K562 (cell line): ENCODE data around the gene ATF5. TPM values are rescaled to one million over a fixed set of nuclear protein-coding genes. Genes with fewer than 3 reads are reported as not detected.

ENCODE experiments used
- ATAC-seq: fragments of 200-7000 bp; cut with Tn5 transposase; 3 replicates; pipeline ENCODE4 v1.9.1; 2020; ENCODE audit warnings: moderate library complexity
- BruUV-seq: library from RNA; stranded (reverse); fragments of 400-500 nt; replicated peaks from 2 replicates; lab custom pipeline; 2021; lab: Mats Ljungman, UMichigan
- CTCF ChIA-PET: fragments of 300-600 bp; formaldehyde crosslinking; extraction: SDS; loops from one replicate; lab custom pipeline; 2021; ENCODE audit warnings: low intra/inter-chr PET ratio; lab: Yijun Ruan, JAX
- POLR2A ChIA-PET: fragments of 300-600, 350-650 bp; sonication (Branson Sonifier 250); formaldehyde crosslinking; extraction: SDS; loops from one replicate; lab custom pipeline; 2021; ENCODE audit warnings: antibody characterized with exemption, inconsistent platforms; lab: Yijun Ruan, JAX
- DNase-seq, 4 experiments: peaks; one replicate each; pipeline versions ENCODE4 v3.0.0 to v3.0.0-alpha.2; 2011 to 2018; ENCODE audit warnings: low spot score in 3 of 4, mixed read lengths in 3 of 4; ENCODE audit errors: extremely low read depth in 1 of 4
- FAIRE-seq: peaks from 2 replicates; lab custom pipeline; 2011; peaks lifted over from hg19 to GRCh38; lab: Jason Lieb, UNC
- H2AFZ ChIP-seq: 2 replicates; pipeline ENCODE4 v1.6.0; 2011; ENCODE audit warnings: low read depth, low read length, control low read depth, inconsistent platforms
- H3K27ac ChIP-seq: fragments of 200-600 bp; 3 replicates; pipeline ENCODE4 v1.8.0; 2011; ENCODE audit warnings: low read depth, mild to moderate bottlenecking, control low read depth, inconsistent platforms, low read length, moderate library complexity, mixed read lengths; ENCODE audit errors: extremely low read depth
- H3K27me3 ChIP-seq, 2 experiments: fragments of 300-600 bp in 1 of 2; 2 replicates in 1 of 2; 3 replicates in 1 of 2; pipeline versions ENCODE4 v1.6.0 to v1.8.0; 2011; ENCODE audit warnings: inconsistent platforms in 2 of 2, low read length in 2 of 2, mild to moderate bottlenecking in 1 of 2, mixed read lengths in 1 of 2, moderate library complexity in 1 of 2; ENCODE audit not compliant: control insufficient read depth in 2 of 2, insufficient read depth in 2 of 2
- H3K36me3 ChIP-seq: fragments of 300-600 bp; 3 replicates; pipeline ENCODE4 v1.8.0; 2011; ENCODE audit warnings: mild to moderate bottlenecking, low read length, inconsistent platforms; ENCODE audit not compliant: control insufficient read depth, insufficient read depth
- H3K4me1 ChIP-seq, 2 experiments: fragments of 200-600 bp in 1 of 2; replicated peaks in 1 of 2; 2 replicates in 1 of 2; 3 replicates in 1 of 2; pipeline versions ENCODE4 v1.5.1 to v1.8.0; 2011; ENCODE audit warnings: inconsistent platforms in 2 of 2, low read length in 2 of 2, mild to moderate bottlenecking in 1 of 2, mixed read lengths in 1 of 2, moderate library complexity in 1 of 2; ENCODE audit not compliant: control insufficient read depth in 2 of 2, insufficient read depth in 2 of 2
- H3K4me2 ChIP-seq: 2 replicates; pipeline ENCODE4 v1.6.1; 2011; ENCODE audit warnings: low read length, control low read depth, inconsistent platforms, mixed read lengths; ENCODE audit not compliant: insufficient read depth
- H3K4me3 ChIP-seq: fragments of 200-600 bp; sonication (generic), shearing (Covaris generic); 2 replicates; pipeline ENCODE4 v1.5.1; 2016; ENCODE audit warnings: control low read depth, inconsistent platforms
- H3K79me2 ChIP-seq: fragments of 200-600 bp; 3 replicates; pipeline ENCODE4 v1.8.0; 2011; ENCODE audit warnings: low read length, inconsistent platforms; ENCODE audit not compliant: control insufficient read depth, insufficient read depth
- H3K9ac ChIP-seq, 2 experiments: 2 replicates each; pipeline versions ENCODE4 v1.6.0 to v1.6.1; 2011; ENCODE audit warnings: low read depth in 2 of 2, low read length in 2 of 2, control low read depth in 1 of 2, inconsistent platforms in 1 of 2, mild to moderate bottlenecking in 1 of 2, mixed read lengths in 1 of 2; ENCODE audit not compliant: insufficient read depth in 1 of 2
- H3K9me1 ChIP-seq: one replicate; pipeline ENCODE4 v1.6.0; 2011; ENCODE audit warnings: inconsistent platforms, mild to moderate bottlenecking, low read length, moderate library complexity; ENCODE audit not compliant: control insufficient read depth, insufficient read depth
- H3K9me3 ChIP-seq: replicated peaks from 2 replicates; pipeline ENCODE4 v1.5.1; 2011; ENCODE audit warnings: low read depth, low read length, inconsistent platforms; ENCODE audit not compliant: control insufficient read depth, insufficient read depth
- H4K20me1 ChIP-seq: replicated peaks from 2 replicates; pipeline ENCODE4 v1.6.1; 2011; ENCODE audit warnings: low read length, inconsistent platforms, mixed read lengths; ENCODE audit not compliant: control insufficient read depth, insufficient read depth
- CBX8 ChIP-seq: fragments of 200-600 bp; sonication (generic); IDR thresholded peaks from 2 replicates; pipeline ENCODE4 v1.6.1; 2012; ENCODE audit warnings: borderline replicate concordance, mixed run types, low read depth, mild to moderate bottlenecking, moderate library complexity, mixed read lengths, low read length, control low read depth, inconsistent platforms; ENCODE audit not compliant: poor library complexity, severe bottlenecking; ENCODE audit errors: extremely low read depth
- CREB1 ChIP-seq, 2 experiments: sonication (generic) in 1 of 2; formaldehyde crosslinking in 1 of 2; IDR thresholded peaks; 2 replicates each; pipeline versions ENCODE4 v1.6.1 to v1.8.0; 2012 to 2022; ENCODE audit warnings: inconsistent platforms in 1 of 2, mild to moderate bottlenecking in 1 of 2, missing genetic modification reagents in 1 of 2, moderate library complexity in 1 of 2
- DEAF1 ChIP-seq: fragments of 450-650 bp; formaldehyde crosslinking; IDR thresholded peaks from 2 replicates; pipeline ENCODE4 v1.4.0; 2020; ENCODE audit warnings: mild to moderate bottlenecking, moderate library complexity
- POLR2H ChIP-seq: IDR thresholded peaks from 2 replicates; pipeline ENCODE4 v1.6.1; 2016; ENCODE audit warnings: missing genetic modification characterization, low read depth, mild to moderate bottlenecking, control low read depth, missing compliant biosample characterization, moderate library complexity
- ZNF121 ChIP-seq: sonication (generic); formaldehyde crosslinking; conservative IDR thresholded peaks from 2 replicates; pipeline ENCODE4 v1.8.0; 2022; ENCODE audit warnings: missing genetic modification reagents
- WGBS: fragments of 100-300 bp; shearing (Covaris generic); methylation state at CpG from one replicate; pipeline ENCODE4 v1.1.6; 2016; ENCODE audit warnings: low coverage, mixed read lengths; ENCODE audit not compliant: insufficient coverage; ENCODE audit errors: missing lambda C conversion rate; 5-methylcytosine and 5-hydroxymethylcytosine counted together
- in situ Hi-C: fragments of 300-500 bp; cut with MboI; formaldehyde crosslinking; loops from 4 replicates; pipeline ENCODE4 v1.15.0; 2018; ENCODE audit warnings: inconsistent platforms, mixed read lengths
- intact Hi-C: fragments of 100-400 bp; cut with micrococcal nuclease; formaldehyde crosslinking; loops from 2 replicates; pipeline ENCODE4 v1.14.2; 2022
- polyA plus RNA-seq, 8 experiments: library from polyadenylated mRNA; depleted of rRNA in 4 of 8; stranded (reverse) in 5 of 8; unstranded in 3 of 8; fragments of >200 nt; fragmentation: Nextera tagmentation in 2 of 8; fragmentation: Illumina TruSeq in 1 of 8; extraction: Ambion mirVana in 2 of 8; extraction: Trizol in 1 of 8; gene quantifications; 2 replicates each; pipeline versions ENCODE4 v1.2.1 to v1.2.3, GENCODE V29; 2011 to 2014; ENCODE audit warnings: inconsistent platforms in 1 of 8, missing spikeins in 1 of 8
- total RNA-seq, 7 experiments: library from RNA; depleted of rRNA in 6 of 7; stranded (reverse); fragments of >200 nt in 6 of 7; fragmentation: Illumina TruSeq in 2 of 7; extraction: Trizol in 2 of 7; gene quantifications; 2 replicates each; pipeline versions ENCODE4 v1.2.1 to v1.2.3, GENCODE V29; 2011 to 2021; ENCODE audit warnings: low replicate concordance in 1 of 7
- TF ChIP-seq, protein P1 (sequence below): fragments of 250-450 bp; sonication (Bioruptor Pico); IDR thresholded peaks from 2 replicates; pipeline ENCODE4 v1.5.0; 2020; ENCODE audit warnings: mild to moderate bottlenecking, borderline replicate concordance

ATF5 gene
- total and polyA plus RNA-seq, 9 of the 15 experiments (the other 6 are each of a cell fraction or from before 2014, with no cell fraction given): 3.0 to 57.6 (median 11.1) TPM

GRCh38 chr19:49918089-49918488, 10.9 kb upstream of the ATF5 start:
- 90% methylated on average over 8 of the region's 8 CpGs for WGBS
- Histone ChIP-seq H3K36me3 (peaks cover 90% of the 10 kb centered on the region; the same call in 2 of the 3 replicates), H3K79me2 (peaks cover 89% of the 10 kb centered on the region), H3K9me3 (no peaks in the 10 kb centered on the region), H3K27ac (no peak overlapping the region), H3K9ac (no peak overlapping the region), H3K4me1 (peaks cover 0 to 26% of the 10 kb centered on the region in 2 experiments; a peak in 2 of 5 replicates), H4K20me1 (peaks cover 53% of the 10 kb centered on the region), H2AFZ (no peak overlapping the region), H3K9me1 (peaks cover 2% of the 10 kb centered on the region), H3K27me3 (no peaks in the 10 kb centered on the region), H3K4me2 (no peak overlapping the region), H3K4me3 (no peak overlapping the region)
- ChIA-PET CTCF (no interaction called here), POLR2A (interaction anchor here (0.7 to 13.2 kb wide), 6 partner anchors 9 to 49 kb away, joined by 3 to 105 read pairs (median 4); partner anchors contain the start of genes ATF5 and NUP62)
- peak; percentile 72 for TF ChIP-seq ZNF121 (CRISPR knock-in tag)
- TF ChIP-seq CREB1 (IDR thresholded peaks at IDR 0.05): no peak
- no peak for TF ChIP-seq CREB1 (CRISPR knock-in tag; IDR thresholded peaks at IDR 0.05)
- no peak for DNase-seq
- intact Hi-C loops (no loop called here), in situ Hi-C loops (no loop called here)
- no peak for ATAC-seq
- no TSS peak for BruUV-seq
- no peak for FAIRE-seq

DNA sequence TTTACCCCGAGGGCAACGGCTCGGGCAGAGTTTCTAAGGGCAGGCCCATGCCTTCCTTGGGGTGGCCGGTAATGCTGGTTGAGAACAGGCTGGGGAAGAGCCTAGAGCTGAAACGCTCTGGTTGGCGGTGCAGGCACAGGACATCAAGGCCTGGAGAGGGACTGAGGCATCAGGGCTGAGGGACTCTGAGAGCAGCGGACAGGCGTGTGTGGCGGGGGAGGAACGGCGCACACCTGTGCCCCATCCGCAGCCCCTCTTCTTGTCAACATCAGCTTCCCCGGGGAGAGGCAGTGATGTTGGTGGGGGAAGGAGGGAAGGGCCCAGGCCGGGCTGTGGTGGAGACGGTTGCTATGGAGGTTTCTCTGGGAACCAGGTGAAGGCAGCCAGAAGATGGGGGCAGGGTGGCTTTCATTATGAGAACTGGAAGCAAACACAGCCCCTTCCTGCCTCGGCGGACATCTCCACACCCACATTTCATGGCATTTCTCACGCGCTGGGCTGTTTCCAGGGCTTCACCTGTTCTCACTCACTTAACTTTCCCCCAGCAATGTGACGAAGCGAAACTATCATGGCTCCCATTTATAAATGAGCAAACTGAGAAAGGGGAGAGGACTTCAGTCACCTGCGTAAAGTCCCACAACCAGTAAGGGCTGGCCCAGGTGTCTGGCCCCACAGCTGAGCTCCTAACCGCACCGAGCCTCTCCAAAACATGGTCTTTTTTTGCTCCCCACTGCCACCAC, 8.2 kb upstream of the ATF5 start:
- FAIRE-seq (no peak), DNase-seq (no peak), ATAC-seq (no peak)
- Histone ChIP-seq H3K9me3 (no peaks in the 10 kb centered on the region), H3K9ac (no peak overlapping the region), H2AFZ (no peak overlapping the region), H4K20me1 (peaks cover 35% of the 10 kb centered on the region), H3K9me1 (peaks cover 9% of the 10 kb centered on the region), H3K4me3 (no peak overlapping the region), H3K27me3 (no peaks in the 10 kb centered on the region), H3K4me1 (peaks cover 15 to 37% of the 10 kb centered on the region in 2 experiments; a peak in 4 of 5 replicates), H3K27ac (no peak overlapping the region), H3K79me2 (peaks cover 91% of the 10 kb centered on the region), H3K4me2 (no peak overlapping the region), H3K36me3 (peaks cover 92% of the 10 kb centered on the region)
- ChIA-PET CTCF (no interaction called here), POLR2A (interaction anchor here (1.5 to 13.2 kb wide), 4 partner anchors 8 to 26 kb away, joined by 4 to 105 read pairs (median 14); partner anchors contain the start of genes ATF5 and NUP62)
- WGBS: 92% methylated on average over 23 of the region's 24 CpGs
- in situ Hi-C loops (no loop called here), intact Hi-C loops (no loop called here)
- BruUV-seq: no TSS peak
- TF ChIP-seq DEAF1: no peak
- no peak for TF ChIP-seq CBX8
- no peak for TF ChIP-seq POLR2H (tag)
- TF ChIP-seq, protein P1, sequence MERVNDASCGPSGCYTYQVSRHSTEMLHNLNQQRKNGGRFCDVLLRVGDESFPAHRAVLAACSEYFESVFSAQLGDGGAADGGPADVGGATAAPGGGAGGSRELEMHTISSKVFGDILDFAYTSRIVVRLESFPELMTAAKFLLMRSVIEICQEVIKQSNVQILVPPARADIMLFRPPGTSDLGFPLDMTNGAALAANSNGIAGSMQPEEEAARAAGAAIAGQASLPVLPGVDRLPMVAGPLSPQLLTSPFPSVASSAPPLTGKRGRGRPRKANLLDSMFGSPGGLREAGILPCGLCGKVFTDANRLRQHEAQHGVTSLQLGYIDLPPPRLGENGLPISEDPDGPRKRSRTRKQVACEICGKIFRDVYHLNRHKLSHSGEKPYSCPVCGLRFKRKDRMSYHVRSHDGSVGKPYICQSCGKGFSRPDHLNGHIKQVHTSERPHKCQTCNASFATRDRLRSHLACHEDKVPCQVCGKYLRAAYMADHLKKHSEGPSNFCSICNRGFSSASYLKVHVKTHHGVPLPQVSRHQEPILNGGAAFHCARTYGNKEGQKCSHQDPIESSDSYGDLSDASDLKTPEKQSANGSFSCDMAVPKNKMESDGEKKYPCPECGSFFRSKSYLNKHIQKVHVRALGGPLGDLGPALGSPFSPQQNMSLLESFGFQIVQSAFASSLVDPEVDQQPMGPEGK (CRISPR knock-in tag): no peak
